ENCODE results near the gene DLEU7. TPM values are rescaled to one million over a fixed set of nuclear protein-coding genes. Genes with fewer than 3 reads are reported as not detected.
A peak's percentile ranks its signal among the peaks of the same experiment; 100 is the strongest.

DLEU7 gene
- total and polyA plus RNA-seq, 10 of the 15 experiments (the other 5 are each of a cell fraction or from before 2014, with no cell fraction given), result not detected

- Histone ChIP-seq H2AFZ (ENCODE audit: control insufficient read depth, low read depth, low read length) (peak overlapping the region; percentile 79), H3K27me3 (replicated peaks in 1 of 2; ENCODE audit: control insufficient read depth in 2 of 2, insufficient read depth in 2 of 2, low read length in 1 of 2) (no peaks in the 10 kb centered on the region), H3K79me2 (ENCODE audit: control insufficient read depth, insufficient read depth, low read length) (no peaks in the 10 kb centered on the region), H3K27ac (ENCODE audit: control insufficient read depth, insufficient read depth) (peak overlapping the region; percentile 93), H3K36me3 (ENCODE audit: control insufficient read depth in 2 of 2, insufficient read depth in 2 of 2, low read length in 1 of 2) (no peaks in the 10 kb centered on the region), H3K4me2 (ENCODE audit: control insufficient read depth, insufficient read depth) (peak overlapping the region; percentile 78), H3K4me3 (peak overlapping the region; percentile 51; the same call in 1 of the 2 replicates), H3K9me3 (replicated peaks; ENCODE audit: control insufficient read depth, insufficient read depth, low read length) (no peaks in the 10 kb centered on the region; the same call in 2 of the 3 replicates), H3K9ac (ENCODE audit: control insufficient read depth, insufficient read depth, low read length) (peak overlapping the region; percentile 58), H4K20me1 (ENCODE audit: control insufficient read depth, insufficient read depth) (no peaks in the 10 kb centered on the region), H3K4me1 (ENCODE audit: control insufficient read depth, insufficient read depth, low read length) (peaks cover 37% of the 10 kb centered on the region)
- SMC1A ChIA-PET (ENCODE audit: uncharacterized antibody, unreplicated experiment), result interaction anchor here (0.5 to 8.8 kb wide), 19 partner anchors 9 to 968 kb away, joined by 3 to 141 read pairs (median 5); partner anchors contain the start of gene RNASEH2B
- WGBS (ENCODE audit: insufficient coverage, insufficient replicate concordance, low lambda C conversion rate, missing lambda C conversion rate), result under 1% methylated on average over 7 of the region's 7 CpGs
- CTCF ChIA-PET, result interaction anchor here (0.6 to 6.8 kb wide), 13 partner anchors 10 to 916 kb away, joined by 3 to 85 read pairs (median 4); partner anchors contain the start of gene RNASEH2B
- no peak for FAIRE-seq
- DNase-seq (ENCODE audit: low read depth, low spot score), result no peak
- RAD21 ChIA-PET (ENCODE audit: unreplicated experiment), result interaction anchor here (0.8 to 5.0 kb wide), 18 partner anchors 16 to 895 kb away, joined by 3 to 77 read pairs (median 4); partner anchors contain the start of gene INTS6
- in situ Hi-C loops (cut with MboI), result no loop called here
- intact Hi-C loops (cut with micrococcal nuclease; ENCODE audit: unreplicated experiment), result loop anchor here (2.0 to 5.0 kb wide), 3 partner anchors 82 to 1100 kb away; partner anchors contain the start of genes KPNA3 and TRIM13
- POLR2A ChIA-PET, result interaction anchor here (0.5 to 3.2 kb wide), 6 partner anchors 18 to 813 kb away, joined by 3 to 39 read pairs (median 4); partner anchors contain the start of gene RNASEH2B
- no TSS peak for BruUV-seq (replicated peaks)
- peak; percentile 73 for ATAC-seq
- TF ChIP-seq GABPA (IDR thresholded peaks at IDR 0.05; ENCODE audit: low read depth) (no peak), MYB (IDR thresholded peaks at IDR 0.05; ENCODE audit: borderline replicate concordance, low read depth, low read length) (no peak), RELB (IDR thresholded peaks at IDR 0.05; ENCODE audit: low read depth) (0 out of 2 replicates have a peak, but pooled peaks have one; percentile 16), SMARCA5 (IDR thresholded peaks at IDR 0.05) (no peak), MTA2 (IDR thresholded peaks at IDR 0.05; ENCODE audit: low read depth) (no peak), CBX5 (IDR thresholded peaks at IDR 0.05; ENCODE audit: low read depth) (no peak), SMC3 (IDR thresholded peaks at IDR 0.05; ENCODE audit: borderline replicate concordance, low read length) (no peak), ZNF384 (IDR thresholded peaks at IDR 0.05; ENCODE audit: borderline replicate concordance, low read depth, low read length) (peak; percentile 40; the same call in 1 of the 2 replicates), RBBP5 (conservative IDR thresholded peaks at IDR 0.05) (no peak), PML (IDR thresholded peaks at IDR 0.05; ENCODE audit: low read length) (no peak), PRDM15 (CRISPR knock-in tag; IDR thresholded peaks at IDR 0.05) (no peak), USF2 (IDR thresholded peaks at IDR 0.05; ENCODE audit: borderline replicate concordance, low read depth, low read length) (no peak), PAX5 (IDR thresholded peaks at IDR 0.05; ENCODE audit: borderline replicate concordance, low read depth, low read length) (no peak), NKRF (conservative IDR thresholded peaks at IDR 0.05) (no peak), ZNF274 (IDR thresholded peaks at IDR 0.05; ENCODE audit: insufficient read depth, insufficient read length) (no peak)
These were observed 48.9 kb upstream of the DLEU7 start for GRCh38 chr13:50892210-50892944.

All from GM12878 (cell line).